Measurements from ENCODE around the gene MCTS1.
"Not testable (repeated sequence)": the region's sequence is repeated elsewhere in the genome, so short reads cannot be mapped to it uniquely, and the experiment has no call there.

Gene MCTS1

DNA sequence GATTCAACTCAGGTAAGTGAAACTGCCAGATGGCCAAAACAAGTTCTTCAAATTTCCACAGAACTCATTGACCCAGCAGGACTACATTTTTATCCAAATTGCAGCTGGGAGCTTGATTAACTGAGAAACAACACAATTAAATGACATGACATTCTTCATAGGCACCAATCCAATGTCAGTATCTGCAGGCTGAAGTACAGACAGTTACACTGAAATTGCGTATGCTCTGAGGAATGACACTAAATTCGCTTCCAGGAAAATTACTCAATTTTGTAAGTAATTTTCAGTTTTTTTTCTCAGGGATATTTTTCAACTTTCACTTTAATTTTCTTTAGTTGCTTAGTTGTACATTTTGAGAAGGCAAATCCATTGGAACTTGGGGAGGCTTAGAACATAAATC is 21.5 kb downstream of the MCTS1 start:
- DNase-seq (ENCODE audit: low read depth in 2 of 3, low spot score in 1 of 3): no peak

- DNase-seq (ENCODE audit: low read depth in 2 of 3, low spot score in 1 of 3): peak; percentile 70 to 87 (median 85)
Observed at GRCh38 chrX:120629667-120630537, 26.0 kb downstream of the MCTS1 start, which contains the start of gene C1GALT1C1. Gene C1GALT1C1 (minus strand): TSS chrX:120630054. CDS start chrX:120627166, 2,888 bp downstream.

GRCh38 chrX:120638619-120639018 is 34.7 kb downstream of the MCTS1 start:
- no peak for DNase-seq (ENCODE audit: low read depth in 2 of 3, low spot score in 1 of 3)

DNA sequence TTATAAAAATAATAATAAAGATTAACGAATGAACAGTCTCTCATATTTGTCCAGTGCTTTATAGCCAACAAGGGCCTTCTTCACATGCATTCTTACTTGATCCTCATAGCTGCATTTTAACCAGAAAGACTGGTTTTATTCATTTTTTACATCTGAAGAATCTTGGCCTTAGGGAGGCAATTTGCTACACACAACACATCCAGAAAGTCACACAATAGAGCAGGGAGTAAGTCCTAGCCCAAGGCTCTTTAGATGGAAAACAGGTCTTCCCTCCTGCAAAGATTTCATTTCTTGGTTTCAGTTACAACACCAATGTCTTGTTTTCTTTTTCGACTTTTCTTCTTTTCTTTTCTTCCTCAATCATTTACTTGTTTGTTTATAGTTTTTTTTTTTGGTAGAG is 39.0 kb downstream of the MCTS1 start:
- DNase-seq (ENCODE audit: low read depth in 2 of 3, low spot score in 1 of 3): no peak

DNA sequence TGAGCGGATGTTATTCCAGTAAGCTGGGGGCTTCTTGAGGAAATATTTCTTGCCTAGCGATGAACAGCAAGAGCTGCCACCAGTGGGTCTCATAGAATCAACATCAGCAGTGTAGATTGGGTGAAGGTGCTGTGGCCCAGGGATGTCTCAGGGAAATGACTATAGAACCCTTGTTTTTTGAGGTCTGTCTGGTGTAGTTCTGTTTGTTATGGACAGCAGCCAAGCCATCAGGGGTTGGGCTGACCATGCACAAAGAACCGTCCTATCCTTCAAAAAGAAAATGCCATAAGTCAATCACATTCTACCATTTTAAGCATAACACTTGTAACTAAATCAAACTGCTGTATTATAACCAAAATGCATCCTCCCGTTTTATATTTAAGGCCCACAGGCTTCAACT is 43.2 kb downstream of the MCTS1 start:
- DNase-seq (ENCODE audit: low read depth in 2 of 3, low spot score in 1 of 3): no peak

DNA sequence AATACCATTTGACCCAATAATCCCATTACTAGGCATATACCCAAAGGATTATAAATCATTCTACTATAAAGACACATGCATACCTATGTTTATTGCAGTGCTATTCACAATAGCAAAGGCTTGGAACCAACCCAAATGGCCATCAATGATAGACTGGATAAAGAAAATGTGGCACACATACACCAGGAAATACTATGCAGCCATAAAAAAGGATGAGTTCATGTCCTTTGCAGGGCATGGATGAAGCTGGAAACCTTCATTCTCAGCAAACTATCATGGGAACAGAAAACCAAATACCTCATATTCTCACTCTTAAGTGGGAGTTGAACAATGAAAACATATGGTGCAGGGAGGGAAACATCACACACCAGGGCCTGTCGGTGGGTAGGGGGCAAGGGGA is 48.4 kb downstream of the MCTS1 start:
- not testable (repeated sequence) for DNase-seq (ENCODE audit: low read depth in 2 of 3, low spot score in 1 of 3)

DNA sequence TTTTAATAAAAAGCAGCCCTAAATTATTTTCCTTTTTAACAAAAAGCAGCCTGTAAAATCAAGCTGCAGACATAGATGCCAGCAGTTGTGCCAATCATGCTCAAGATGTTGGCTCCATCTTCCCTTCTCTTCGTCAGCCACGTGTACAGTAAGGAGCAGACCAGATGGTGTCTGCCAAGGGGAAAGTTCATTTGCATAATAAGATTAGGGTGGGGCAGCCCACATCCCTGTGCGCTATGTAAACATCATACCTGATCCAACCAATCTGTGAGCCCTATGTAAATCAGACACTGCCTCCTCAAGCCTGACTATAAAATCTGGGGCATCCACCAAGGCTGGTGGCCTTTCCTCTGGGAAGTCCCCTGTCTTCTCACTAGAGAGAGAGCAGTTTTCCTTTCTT is 49.1 kb downstream of the MCTS1 start:
- DNase-seq (ENCODE audit: low read depth in 2 of 3, low spot score in 1 of 3): no peak

GRCh38 chrX:120660637-120661036 is 56.7 kb downstream of the MCTS1 start:
- no peak for DNase-seq (ENCODE audit: low read depth in 2 of 3, low spot score in 1 of 3)
